Activated T-cell treated with anti-CD3 and anti-CD28 coated beads, Interleukin-2, amount 50 U/mL, for 24 hours (primary cell): ENCODE measurements around the gene ZG16.

Source experiments
- DNase-seq: peaks from one replicate; pipeline ENCODE4 v3.0.0-alpha.2; 2020
- H3K27ac Mint-ChIP-seq: 2 replicates; pipeline ENCODE4 v1.8.0; 2020; ENCODE audit warnings: mild to moderate bottlenecking, mixed read lengths
- H3K27me3 Mint-ChIP-seq: 2 replicates; pipeline ENCODE4 v1.8.0; 2020; ENCODE audit warnings: mixed read lengths
- H3K36me3 Mint-ChIP-seq: 2 replicates; pipeline ENCODE4 v1.8.0; 2020; ENCODE audit warnings: low read depth, mixed read lengths
- H3K4me1 Mint-ChIP-seq: 2 replicates; pipeline ENCODE4 v1.8.0; 2020; ENCODE audit warnings: low read depth, mixed read lengths
- H3K4me3 Mint-ChIP-seq: 2 replicates; pipeline ENCODE4 v1.8.0; 2020; ENCODE audit warnings: mild to moderate bottlenecking, moderate library complexity, mixed read lengths
- H3K9me3 Mint-ChIP-seq: 2 replicates; pipeline ENCODE4 v1.8.0; 2020; ENCODE audit warnings: mixed read lengths

The ZG16 gene

GRCh38 chr16:29815793-29816693 lies 38.0 kb downstream of the ZG16 start, which contains the start of gene PAGR1:
TSS of gene PAGR1 (plus strand) at chr16:29816152. CDS start at chr16:29816526, 374 bp downstream.
- H3K36me3 Mint-ChIP-seq = peaks cover 46% of the 10 kb centered on the region
- peaks cover 2% of the 10 kb centered on the region for H3K27me3 Mint-ChIP-seq
- DNase-seq = peak; percentile 99
- peaks cover 72% of the 10 kb centered on the region for H3K4me1 Mint-ChIP-seq
- peak within 1 kb of the TSS; percentile 97 for H3K27ac Mint-ChIP-seq
- H3K9me3 Mint-ChIP-seq = no peaks in the 10 kb centered on the region
- H3K4me3 Mint-ChIP-seq = peak within 1 kb of the TSS; percentile 99

GRCh38 chr16:29816694-29817441 lies 38.8 kb downstream of the ZG16 start:
- no peaks in the 10 kb centered on the region for H3K9me3 Mint-ChIP-seq
- H3K4me1 Mint-ChIP-seq = peaks cover 71% of the 10 kb centered on the region
- peaks cover 2% of the 10 kb centered on the region for H3K27me3 Mint-ChIP-seq
- peak; percentile 79 for DNase-seq
- peaks cover 53% of the 10 kb centered on the region for H3K36me3 Mint-ChIP-seq
- peak overlapping the region; percentile 99 for H3K4me3 Mint-ChIP-seq
- H3K27ac Mint-ChIP-seq = peak overlapping the region; percentile 97

- H3K27me3 Mint-ChIP-seq = no peaks in the 10 kb centered on the region
- DNase-seq = no peak
- H3K27ac Mint-ChIP-seq = peak overlapping the region; percentile 97
- peaks cover 59% of the 10 kb centered on the region for H3K36me3 Mint-ChIP-seq
- H3K9me3 Mint-ChIP-seq = no peaks in the 10 kb centered on the region
- peak overlapping the region; percentile 99 for H3K4me3 Mint-ChIP-seq
- peaks cover 76% of the 10 kb centered on the region for H3K4me1 Mint-ChIP-seq
These were observed 40.0 kb downstream of the ZG16 start for GRCh38 chr16:29818082-29818481.

DNA sequence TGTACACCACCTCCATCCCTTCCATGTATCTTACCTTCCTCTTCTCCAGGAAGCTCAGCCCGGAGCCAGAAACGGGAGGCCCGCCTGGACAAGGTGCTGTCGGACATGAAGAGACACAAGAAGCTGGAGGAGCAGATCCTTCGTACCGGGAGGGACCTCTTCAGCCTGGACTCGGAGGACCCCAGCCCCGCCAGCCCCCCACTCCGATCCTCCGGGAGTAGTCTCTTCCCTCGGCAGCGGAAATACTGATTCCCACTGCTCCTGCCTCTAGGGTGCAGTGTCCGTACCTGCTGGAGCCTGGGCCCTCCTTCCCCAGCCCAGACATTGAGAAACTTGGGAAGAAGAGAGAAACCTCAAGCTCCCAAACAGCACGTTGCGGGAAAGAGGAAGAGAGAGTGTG lies 41.5 kb downstream of the ZG16 start:
- Mint-ChIP-seq H3K4me3 (peak overlapping the region; percentile 99), H3K4me1 (peaks cover 81% of the 10 kb centered on the region), H3K27ac (peak overlapping the region; percentile 97), H3K9me3 (no peaks in the 10 kb centered on the region), H3K36me3 (peaks cover 59% of the 10 kb centered on the region), H3K27me3 (no peaks in the 10 kb centered on the region)
- no peak for DNase-seq

DNA sequence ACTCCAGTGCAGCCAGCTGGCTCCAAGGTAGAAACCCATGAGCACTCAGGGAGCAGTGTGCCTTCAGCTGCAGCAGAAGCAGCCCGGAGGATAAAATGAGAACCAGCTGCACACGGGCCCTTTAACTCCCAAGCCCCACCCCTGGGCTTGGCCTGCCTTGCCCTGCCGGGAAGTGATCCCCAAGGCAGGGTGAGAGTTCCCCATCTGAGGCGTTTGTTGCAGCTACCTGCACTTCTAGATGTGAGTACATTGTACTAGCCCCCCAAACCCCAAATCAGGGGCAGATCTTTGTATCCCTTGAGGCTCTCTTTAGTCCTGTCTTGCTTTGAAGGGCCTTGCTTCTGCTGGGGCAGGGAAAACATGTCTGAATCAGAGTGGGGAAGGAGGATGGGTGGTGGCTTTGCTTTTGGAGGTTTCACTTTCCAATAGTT lies 42.2 kb downstream of the ZG16 start, which contains the start of gene MVP:
Gene MVP (plus strand): TSS at position 192 of the 431 bp plus-strand sequence. CDS start 10,088 bp downstream, outside the sequence.
- Mint-ChIP-seq H3K4me3 (peak within 1 kb of the TSS; percentile 99), H3K4me1 (peaks cover 81% of the 10 kb centered on the region), H3K27me3 (no peaks in the 10 kb centered on the region), H3K9me3 (no peaks in the 10 kb centered on the region), H3K27ac (peak within 1 kb of the TSS; percentile 97), H3K36me3 (peaks cover 62% of the 10 kb centered on the region)
- DNase-seq = peak; percentile 77

DNA sequence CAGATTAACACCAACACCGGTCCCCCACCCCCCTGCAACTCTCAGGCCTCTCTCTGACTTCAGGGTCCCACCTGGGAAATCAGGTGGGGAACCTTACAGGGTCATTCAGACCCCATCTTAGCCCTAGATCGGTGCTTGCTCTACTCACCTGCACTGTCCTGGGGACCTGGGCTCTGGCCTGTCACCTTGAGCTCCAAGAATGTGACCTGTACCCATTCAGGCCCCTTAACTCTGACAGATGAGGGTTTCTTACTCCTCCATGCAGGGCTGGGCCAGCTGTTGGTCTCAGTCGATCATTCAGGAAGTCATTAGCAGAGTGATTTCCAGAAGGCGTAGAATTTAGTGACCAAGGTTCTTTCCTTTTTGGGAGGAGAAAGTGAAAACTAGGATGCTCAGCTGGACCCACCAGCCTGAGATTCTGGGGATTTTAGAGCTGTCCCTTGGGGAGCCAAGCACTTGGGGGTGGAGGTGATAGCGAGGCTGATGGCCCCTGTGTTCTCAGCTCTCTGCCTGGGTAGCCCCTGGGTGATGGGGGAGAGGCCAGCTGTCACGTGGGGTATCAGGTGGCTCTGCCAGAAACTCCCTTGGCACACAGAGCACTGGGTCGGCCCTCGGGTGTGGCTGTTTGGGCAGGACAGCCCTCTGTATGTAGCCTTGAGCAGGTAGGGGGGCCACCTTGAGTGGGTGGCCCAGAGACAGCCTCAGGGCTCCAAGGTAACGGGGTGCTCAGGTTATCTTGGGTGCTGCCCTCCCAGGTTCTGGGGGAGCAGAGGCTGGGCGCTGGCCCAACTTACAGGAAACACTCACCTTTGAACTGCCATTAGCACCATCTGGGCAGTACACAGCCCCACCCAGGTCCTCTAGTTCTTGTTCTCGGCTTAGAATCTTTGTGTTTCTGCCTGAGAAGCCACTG lies 42.9 kb downstream of the ZG16 start:
- H3K27me3 Mint-ChIP-seq = no peaks in the 10 kb centered on the region

GRCh38 chr16:29821643-29822115 lies 43.6 kb downstream of the ZG16 start:
- H3K4me1 Mint-ChIP-seq = peaks cover 92% of the 10 kb centered on the region
- peaks cover 60% of the 10 kb centered on the region for H3K36me3 Mint-ChIP-seq
- peak overlapping the region; percentile 97 for H3K27ac Mint-ChIP-seq
- H3K4me3 Mint-ChIP-seq = peak overlapping the region; percentile 99
- DNase-seq = no peak
- H3K27me3 Mint-ChIP-seq = no peaks in the 10 kb centered on the region
- no peaks in the 10 kb centered on the region for H3K9me3 Mint-ChIP-seq

More for the DNA sequence above, 42.9 kb downstream of the ZG16 start:
- Mint-ChIP-seq H3K36me3 (peaks cover 65% of the 10 kb centered on the region), H3K4me3 (peak overlapping the region; percentile 99), H3K27ac (peak overlapping the region; percentile 97), H3K9me3 (no peaks in the 10 kb centered on the region), H3K4me1 (peaks cover 85% of the 10 kb centered on the region)
- peak; percentile 64 for DNase-seq

GRCh38 chr16:29824589-29825144 lies 46.6 kb downstream of the ZG16 start:
- H3K27ac Mint-ChIP-seq = peak overlapping the region; percentile 94
- peaks cover 91% of the 10 kb centered on the region for H3K4me1 Mint-ChIP-seq
- peak overlapping the region; percentile 69 for H3K4me3 Mint-ChIP-seq
- DNase-seq = no peak
- no peaks in the 10 kb centered on the region for H3K9me3 Mint-ChIP-seq
- H3K36me3 Mint-ChIP-seq = peaks cover 39% of the 10 kb centered on the region
- H3K27me3 Mint-ChIP-seq = no peaks in the 10 kb centered on the region

- DNase-seq = peak; percentile 74
- Mint-ChIP-seq H3K27ac (peak overlapping the region; percentile 94), H3K36me3 (peaks cover 35% of the 10 kb centered on the region), H3K9me3 (no peaks in the 10 kb centered on the region), H3K27me3 (no peaks in the 10 kb centered on the region), H3K4me3 (peak overlapping the region; percentile 69), H3K4me1 (peaks cover 91% of the 10 kb centered on the region)
These were observed 47.3 kb downstream of the ZG16 start for GRCh38 chr16:29825145-29826044.

DNA sequence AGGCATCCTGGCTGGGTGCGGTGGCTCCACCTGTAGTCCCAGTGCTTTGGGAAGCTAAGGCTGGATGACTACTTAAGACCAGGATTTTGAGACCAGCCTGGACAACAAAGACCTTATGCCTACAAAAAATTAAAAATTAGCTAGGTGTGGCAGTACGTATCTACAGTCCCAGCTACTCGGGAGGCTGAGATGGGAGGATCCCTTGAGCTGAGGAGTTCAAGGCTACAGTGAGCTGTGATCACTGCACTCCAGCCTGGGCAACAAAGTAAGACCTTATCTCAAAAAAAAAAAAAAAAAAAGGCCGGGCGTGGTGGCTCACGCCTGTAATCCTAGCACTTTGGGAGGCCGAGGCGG lies 48.3 kb downstream of the ZG16 start:
- peaks cover 88% of the 10 kb centered on the region for H3K4me1 Mint-ChIP-seq
- peak overlapping the region; percentile 72 for H3K4me3 Mint-ChIP-seq
- H3K27me3 Mint-ChIP-seq = no peaks in the 10 kb centered on the region
- no peaks in the 10 kb centered on the region for H3K9me3 Mint-ChIP-seq
- peak overlapping the region; percentile 94 for H3K27ac Mint-ChIP-seq
- DNase-seq = no peak
- H3K36me3 Mint-ChIP-seq = peaks cover 33% of the 10 kb centered on the region

DNA sequence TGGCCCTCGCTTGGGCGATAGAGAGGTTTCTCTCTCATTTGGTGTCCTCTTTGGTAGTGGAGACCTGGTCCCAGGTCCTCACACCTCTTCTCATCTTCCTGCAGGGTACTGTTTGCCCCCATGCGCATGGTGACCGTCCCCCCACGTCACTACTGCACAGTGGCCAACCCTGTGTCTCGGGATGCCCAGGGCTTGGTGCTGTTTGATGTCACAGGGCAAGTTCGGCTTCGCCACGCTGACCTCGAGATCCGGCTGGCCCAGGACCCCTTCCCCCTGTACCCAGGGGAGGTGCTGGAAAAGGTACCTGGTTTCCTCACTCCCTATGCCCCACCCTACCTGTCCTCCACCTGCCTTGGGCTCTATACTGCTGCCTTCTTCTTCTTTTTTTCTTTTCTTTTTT lies 52.7 kb downstream of the ZG16 start:
- DNase-seq = no peak
- Mint-ChIP-seq H3K4me1 (peaks cover 59% of the 10 kb centered on the region), H3K36me3 (peaks cover 49% of the 10 kb centered on the region), H3K9me3 (no peaks in the 10 kb centered on the region), H3K27me3 (no peaks in the 10 kb centered on the region), H3K27ac (peak overlapping the region; percentile 54), H3K4me3 (no peak overlapping the region)

- Mint-ChIP-seq H3K9me3 (no peaks in the 10 kb centered on the region), H3K27me3 (no peaks in the 10 kb centered on the region), H3K4me1 (peaks cover 52% of the 10 kb centered on the region), H3K36me3 (peaks cover 56% of the 10 kb centered on the region), H3K27ac (peak overlapping the region; percentile 61), H3K4me3 (no peak overlapping the region)
- DNase-seq = no peak
These were observed 53.4 kb downstream of the ZG16 start for GRCh38 chr16:29831490-29831889.
